Colonic mucosa (tissue), 4 donors: ENCODE measurements around the gene VMP1. TPM values are rescaled to one million over a fixed set of nuclear protein-coding genes. Genes with fewer than 3 reads are reported as not detected.

Experiments
- DNase-seq: peaks from one replicate; pipeline ENCODE4 v3.0.0-alpha.2; 2020
- H3K27ac ChIP-seq: fragments of 200-600 bp; one replicate; pipeline ENCODE4 v1.8.0; 2021
- H3K27me3 ChIP-seq: fragments of 200-600 bp; one replicate; pipeline ENCODE4 v1.8.0; 2021
- H3K36me3 ChIP-seq: fragments of 200-600 bp; one replicate; pipeline ENCODE4 v1.8.0; 2021
- H3K4me1 ChIP-seq: fragments of 200-600 bp; one replicate; pipeline ENCODE4 v1.8.0; 2021; ENCODE audit warnings: mild to moderate bottlenecking
- H3K4me3 ChIP-seq: fragments of 200-600 bp; one replicate; pipeline ENCODE4 v1.8.0; 2021
- H3K9ac ChIP-seq, 2 donors: one replicate each; pipeline ENCODE4 v1.7.0; 2013; ENCODE audit warnings: control low read depth in 2 of 2, low read depth in 2 of 2, low read length in 2 of 2
- H3K9me3 ChIP-seq: fragments of 200-600 bp; one replicate; pipeline ENCODE4 v1.8.0; 2021
- CTCF ChIP-seq: fragments of 200-600 bp; IDR thresholded peaks from one replicate; pipeline ENCODE4 v1.8.0; 2022; ENCODE audit warnings: antibody characterized with exemption, mild to moderate bottlenecking
- intact Hi-C: fragments of 100-400 bp; cut with DNase I; formaldehyde crosslinking; loops from one replicate; pipeline ENCODE4 v1.14.1; 2022
- total RNA-seq, 2 donors: library from RNA; stranded (reverse); fragmentation: NEBNext Ultra II Directional in 1 of 2; extraction: Animal tissue kit (Norgen Biotek cat#: 25700) in 1 of 2; gene quantifications; one replicate each; pipeline ENCODE4 v1.2.1, GENCODE V29; 2021
- donor health status: healthy.
- donor health status: DM: no; HTN: no; CAD: no.
- donor health status: DM: no; HTN: no; CAD: no.

Gene VMP1
- total RNA-seq, 2 donors from 2014 or later: 186 to 291 TPM

- no peak for TF ChIP-seq CTCF
- intact Hi-C loops: no loop called here
- no peak for DNase-seq
- no peaks in the 10 kb centered on the region for H3K9me3 ChIP-seq
- no peak overlapping the region for H3K27ac ChIP-seq
- H3K4me3 ChIP-seq: no peak overlapping the region
- no peak overlapping the region for H3K9ac ChIP-seq
- H3K4me1 ChIP-seq: peaks cover 9% of the 10 kb centered on the region
- peaks cover 48% of the 10 kb centered on the region for H3K36me3 ChIP-seq
- no peaks in the 10 kb centered on the region for H3K27me3 ChIP-seq
Observed at GRCh38 chr17:59684967-59685366, 22.5 kb upstream of the VMP1 start.

- intact Hi-C loops: no loop called here
- peaks cover 47% of the 10 kb centered on the region for H3K36me3 ChIP-seq
- peaks cover 8% of the 10 kb centered on the region for H3K4me1 ChIP-seq
Observed at GRCh38 chr17:59688008-59688407, 19.4 kb upstream of the VMP1 start.

GRCh38 chr17:59688496-59688895, 19.0 kb upstream of the VMP1 start:
- DNase-seq: no peak
- Histone ChIP-seq H3K9ac (no peak overlapping the region), H3K4me3 (no peak overlapping the region), H3K9me3 (no peaks in the 10 kb centered on the region), H3K4me1 (peaks cover 4% of the 10 kb centered on the region), H3K27me3 (no peaks in the 10 kb centered on the region), H3K27ac (no peak overlapping the region), H3K36me3 (peaks cover 42% of the 10 kb centered on the region)
- no peak for TF ChIP-seq CTCF
- intact Hi-C loops: no loop called here

More at GRCh38 chr17:59688008-59688407, 19.4 kb upstream of the VMP1 start:
- no peak for TF ChIP-seq CTCF
- H3K27ac ChIP-seq: no peak overlapping the region
- no peak for DNase-seq
- no peak overlapping the region for H3K9ac ChIP-seq
- no peak overlapping the region for H3K4me3 ChIP-seq
- H3K27me3 ChIP-seq: no peaks in the 10 kb centered on the region
- H3K9me3 ChIP-seq: no peaks in the 10 kb centered on the region

- Histone ChIP-seq H3K4me1 (no peaks in the 10 kb centered on the region), H3K36me3 (peaks cover 28% of the 10 kb centered on the region), H3K9ac (no peak overlapping the region), H3K9me3 (no peaks in the 10 kb centered on the region), H3K27ac (no peak overlapping the region), H3K27me3 (no peaks in the 10 kb centered on the region), H3K4me3 (no peak overlapping the region)
- intact Hi-C loops: no loop called here
- no peak for TF ChIP-seq CTCF
- DNase-seq: no peak
Observed at GRCh38 chr17:59693582-59693981, 13.9 kb upstream of the VMP1 start.

- TF ChIP-seq CTCF: no peak
- Histone ChIP-seq H3K9me3 (no peaks in the 10 kb centered on the region), H3K27me3 (no peaks in the 10 kb centered on the region), H3K36me3 (peaks cover 30% of the 10 kb centered on the region), H3K27ac (no peak overlapping the region), H3K4me3 (no peak overlapping the region), H3K4me1 (no peaks in the 10 kb centered on the region), H3K9ac (no peak overlapping the region)
- no peak for DNase-seq
- intact Hi-C loops: no loop called here
Observed at GRCh38 chr17:59694344-59694743, 13.1 kb upstream of the VMP1 start.
